Thyroid gland (tissue), 4 donors: ENCODE data around the gene NUDT22. TPM values are rescaled to one million over a fixed set of nuclear protein-coding genes. Genes with fewer than 3 reads are reported as not detected.

Source experiments
- DNase-seq, 2 donors: peaks; one replicate each; pipeline ENCODE4 v3.0.0-alpha.2; 2019
- H3K27ac ChIP-seq, 3 donors: fragments of 200-600 bp; sonication (generic); 1 replicate in 2 of 3; 2 replicates in 1 of 3; pipeline ENCODE4 v1.5.1; 2016 to 2019; ENCODE audit warnings: mild to moderate bottlenecking in 1 of 3, moderate library complexity in 1 of 3
- H3K27me3 ChIP-seq: fragments of 200-600 bp; sonication (generic); one replicate; pipeline ENCODE4 v1.5.1; 2019
- H3K36me3 ChIP-seq, 2 donors: fragments of 200-600 bp; sonication (generic); one replicate each; pipeline ENCODE4 v1.5.1; 2016 to 2019
- H3K4me1 ChIP-seq, 2 donors: fragments of 200-600 bp; sonication (generic); one replicate each; pipeline ENCODE4 v1.5.1; 2017 to 2019
- H3K4me3 ChIP-seq, 3 donors: fragments of 200-600 bp; sonication (generic); replicated peaks in 1 of 3; 1 replicate in 2 of 3; 2 replicates in 1 of 3; pipeline ENCODE4 v1.5.1; 2016; ENCODE audit warnings: mild to moderate bottlenecking in 1 of 3
- H3K9me3 ChIP-seq: fragments of 200-600 bp; sonication (generic); one replicate; pipeline ENCODE4 v1.5.1; 2017
- POLR2A ChIP-seq, 2 donors: fragments of 450-650 bp; IDR thresholded peaks; one replicate each; pipeline ENCODE4 v1.6.1; 2017; ENCODE audit warnings: antibody characterized with exemption in 2 of 2, mild to moderate bottlenecking in 2 of 2, moderate library complexity in 1 of 2
- WGBS, 2 donors: methylation state at CpG; one replicate each; pipeline ENCODE4 v1.1.5; 2017; 5-methylcytosine and 5-hydroxymethylcytosine counted together
- intact Hi-C: fragments of 100-400 bp; cut with DNase I; formaldehyde crosslinking; loops from one replicate; pipeline ENCODE4 v1.15.1; 2023
- total RNA-seq, 4 donors: library from RNA; depleted of rRNA; stranded (reverse); fragments of >200 nt; gene quantifications; one replicate each; pipeline ENCODE4 v1.2.3, GENCODE V29; 2016
- TF ChIP-seq, protein P1 (sequence below), 6 experiments: fragments of 200-600 bp in 3 of 6; fragments of 450-650 bp in 3 of 6; sonication (generic) in 3 of 6; IDR thresholded peaks; one replicate each; pipeline ENCODE4 v1.5.1; 2016 to 2019; ENCODE audit warnings: antibody characterized with exemption in 6 of 6, mild to moderate bottlenecking in 2 of 6, inconsistent platforms in 1 of 6, moderate library complexity in 1 of 6

NUDT22 gene
- total RNA-seq, 4 donors from 2014 or later, result 65.6 to 109 (median 94.4) TPM

DNA sequence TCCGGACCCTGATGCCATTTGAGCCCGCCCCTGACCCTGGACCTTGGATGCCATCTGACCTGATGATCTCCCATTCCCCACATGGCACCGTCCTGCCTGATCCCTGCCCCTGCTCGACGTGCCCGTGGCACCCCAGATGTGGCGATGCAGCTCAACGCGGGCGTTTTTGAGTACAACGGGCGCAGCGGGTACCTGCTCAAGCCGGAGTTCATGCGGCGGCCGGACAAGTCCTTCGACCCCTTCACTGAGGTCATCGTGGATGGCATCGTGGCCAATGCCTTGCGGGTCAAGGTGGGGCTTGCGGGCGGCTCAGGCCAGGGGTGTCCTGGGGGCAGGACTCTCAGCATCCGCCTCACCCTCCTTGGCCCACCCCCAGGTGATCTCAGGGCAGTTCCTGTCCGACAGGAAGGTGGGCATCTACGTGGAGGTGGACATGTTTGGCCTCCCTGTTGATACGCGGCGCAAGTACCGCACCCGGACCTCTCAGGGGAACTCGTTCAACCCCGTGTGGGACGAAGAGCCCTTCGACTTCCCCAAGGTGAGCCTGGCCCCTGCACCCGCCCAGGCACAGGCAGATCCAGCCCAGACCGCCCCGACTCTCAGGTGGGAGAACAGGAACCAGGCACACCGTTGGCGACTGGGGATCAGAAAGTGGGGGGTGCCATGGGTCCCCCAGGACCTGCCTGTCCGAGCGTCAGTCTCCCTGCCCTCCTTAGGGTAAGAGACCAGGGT lies 36.4 kb downstream of the NUDT22 start:
- no peaks in the 10 kb centered on the region for H3K9me3 ChIP-seq
- TF ChIP-seq POLR2A (IDR thresholded peaks at IDR 0.05), result no peak
- H3K4me3 ChIP-seq, result no peak overlapping the region
- no peak overlapping the region for H3K27ac ChIP-seq
- DNase-seq, result no peak
- peaks cover 2 to 7% of the 10 kb centered on the region in 2 donors for H3K4me1 ChIP-seq
- peaks cover 27 to 28% of the 10 kb centered on the region in 2 donors for H3K36me3 ChIP-seq
- WGBS, 2 donors, result 96 to 97% methylated on average over 20 to 40 of the region's 42 CpGs
- intact Hi-C loops, result no loop called here
- no peaks in the 10 kb centered on the region for H3K27me3 ChIP-seq

DNA sequence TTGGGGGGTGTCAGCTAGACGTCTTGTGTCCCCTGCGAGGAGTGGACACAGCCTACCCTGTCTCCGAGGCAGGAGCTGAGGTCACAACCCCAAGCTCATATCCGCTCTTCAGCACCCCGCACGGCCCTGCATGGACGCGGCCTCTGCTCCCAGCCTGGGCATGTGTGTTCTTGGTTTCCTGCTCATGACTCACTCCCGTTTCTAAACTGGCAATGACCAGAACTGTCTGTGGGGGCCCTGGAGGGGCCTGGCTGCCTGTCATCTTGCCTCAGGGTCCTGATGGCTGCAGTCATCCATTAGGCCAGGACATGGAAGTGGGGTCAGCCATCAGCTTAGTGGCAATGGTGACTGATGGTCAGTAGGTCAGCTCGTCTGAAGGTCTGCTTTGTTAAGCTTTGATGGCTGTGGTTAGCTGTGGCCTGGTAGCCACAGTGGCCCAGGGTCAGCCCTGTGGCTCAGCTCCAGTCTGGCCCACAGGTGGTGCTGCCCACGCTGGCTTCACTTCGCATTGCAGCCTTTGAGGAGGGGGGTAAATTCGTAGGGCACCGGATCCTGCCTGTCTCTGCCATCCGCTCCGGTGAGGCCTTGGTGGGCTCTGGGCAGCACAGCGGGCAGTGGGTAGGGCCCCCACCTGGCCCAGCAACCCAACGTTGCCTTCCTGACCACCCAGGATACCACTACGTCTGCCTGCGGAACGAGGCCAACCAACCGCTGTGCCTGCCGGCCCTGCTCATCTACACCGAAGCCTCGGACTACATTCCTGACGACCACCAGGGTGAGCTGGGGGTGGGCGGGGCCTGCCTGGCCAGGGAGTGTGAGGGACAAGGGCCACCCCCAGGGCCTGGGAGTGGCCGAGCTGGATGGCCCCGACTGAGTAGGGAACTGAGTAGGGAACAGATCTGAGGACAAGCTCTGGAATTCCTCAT lies 37.2 kb downstream of the NUDT22 start:
- DNase-seq, result no peak
- H3K4me1 ChIP-seq, result peaks cover 11 to 15% of the 10 kb centered on the region in 2 donors
- H3K36me3 ChIP-seq, result peaks cover 26% of the 10 kb centered on the region in 2 donors
- no peaks in the 10 kb centered on the region for H3K27me3 ChIP-seq
- WGBS, 2 donors, result 76 to 89% methylated on average over 17 to 19 of the region's 29 CpGs
- no peak for TF ChIP-seq POLR2A (IDR thresholded peaks at IDR 0.05)
- no peaks in the 10 kb centered on the region for H3K9me3 ChIP-seq
- no peak overlapping the region for H3K27ac ChIP-seq
- H3K4me3 ChIP-seq, result no peak overlapping the region
- intact Hi-C loops, result no loop called here

DNA sequence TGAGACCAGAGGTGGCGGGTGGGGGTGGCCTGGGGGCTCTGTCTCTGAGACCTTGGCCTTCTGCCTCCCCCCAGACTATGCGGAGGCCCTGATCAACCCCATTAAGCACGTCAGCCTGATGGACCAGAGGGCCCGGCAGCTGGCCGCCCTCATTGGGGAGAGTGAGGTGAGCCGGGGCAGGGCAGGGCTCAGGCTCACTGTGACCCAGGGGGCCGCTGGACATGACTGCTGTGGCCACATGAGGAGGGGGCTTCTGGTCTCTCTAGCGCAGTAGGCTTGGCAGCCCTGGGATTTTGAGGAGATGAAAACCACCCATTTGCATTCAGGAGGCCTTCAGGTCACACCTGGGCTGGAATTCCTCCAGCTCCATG lies 37.9 kb downstream of the NUDT22 start:
- H3K9me3 ChIP-seq, result no peaks in the 10 kb centered on the region
- no peak for DNase-seq
- WGBS, 2 donors, result 98 to 100% methylated on average over 1 to 7 of the region's 8 CpGs
- no peak overlapping the region for H3K4me3 ChIP-seq
- peaks cover 20% of the 10 kb centered on the region in 2 donors for H3K36me3 ChIP-seq
- peaks cover 17 to 22% of the 10 kb centered on the region in 2 donors for H3K4me1 ChIP-seq
- no peaks in the 10 kb centered on the region for H3K27me3 ChIP-seq
- intact Hi-C loops, result no loop called here
- TF ChIP-seq POLR2A (IDR thresholded peaks at IDR 0.05), result no peak
- TF ChIP-seq, protein P1, sequence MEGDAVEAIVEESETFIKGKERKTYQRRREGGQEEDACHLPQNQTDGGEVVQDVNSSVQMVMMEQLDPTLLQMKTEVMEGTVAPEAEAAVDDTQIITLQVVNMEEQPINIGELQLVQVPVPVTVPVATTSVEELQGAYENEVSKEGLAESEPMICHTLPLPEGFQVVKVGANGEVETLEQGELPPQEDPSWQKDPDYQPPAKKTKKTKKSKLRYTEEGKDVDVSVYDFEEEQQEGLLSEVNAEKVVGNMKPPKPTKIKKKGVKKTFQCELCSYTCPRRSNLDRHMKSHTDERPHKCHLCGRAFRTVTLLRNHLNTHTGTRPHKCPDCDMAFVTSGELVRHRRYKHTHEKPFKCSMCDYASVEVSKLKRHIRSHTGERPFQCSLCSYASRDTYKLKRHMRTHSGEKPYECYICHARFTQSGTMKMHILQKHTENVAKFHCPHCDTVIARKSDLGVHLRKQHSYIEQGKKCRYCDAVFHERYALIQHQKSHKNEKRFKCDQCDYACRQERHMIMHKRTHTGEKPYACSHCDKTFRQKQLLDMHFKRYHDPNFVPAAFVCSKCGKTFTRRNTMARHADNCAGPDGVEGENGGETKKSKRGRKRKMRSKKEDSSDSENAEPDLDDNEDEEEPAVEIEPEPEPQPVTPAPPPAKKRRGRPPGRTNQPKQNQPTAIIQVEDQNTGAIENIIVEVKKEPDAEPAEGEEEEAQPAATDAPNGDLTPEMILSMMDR (IDR thresholded peaks at IDR 0.05), result no peak
- no peak overlapping the region for H3K27ac ChIP-seq

DNA sequence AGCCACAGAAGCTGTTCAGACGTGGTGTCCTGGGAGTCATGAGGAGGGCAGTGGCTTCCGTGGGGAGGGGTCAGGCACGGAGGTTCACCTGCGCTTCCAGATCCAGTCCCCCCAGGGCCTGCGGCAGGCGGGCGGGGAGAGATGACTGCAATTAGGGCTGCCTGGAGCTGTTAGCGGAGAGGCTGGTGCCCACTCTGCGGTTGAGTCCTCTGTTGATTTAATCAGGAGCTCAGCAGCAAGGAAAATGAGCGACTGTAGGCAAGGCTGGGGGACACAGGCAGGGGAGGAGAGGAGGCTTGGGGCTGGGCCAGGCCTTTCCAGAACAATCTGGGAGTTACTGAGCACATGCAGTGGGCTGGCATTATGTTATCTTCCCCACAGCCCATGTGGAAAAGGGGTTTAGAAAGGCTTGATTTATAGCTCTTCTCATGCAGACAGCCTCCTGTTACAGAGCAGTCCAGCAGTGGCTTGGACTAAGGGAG lies 38.3 kb downstream of the NUDT22 start:
- Histone ChIP-seq H3K36me3 (peaks cover 16% of the 10 kb centered on the region in 2 donors), H3K27me3 (no peaks in the 10 kb centered on the region), H3K9me3 (no peaks in the 10 kb centered on the region), H3K4me1 (peaks cover 18 to 26% of the 10 kb centered on the region in 2 donors), H3K4me3 (no peak overlapping the region), H3K27ac (no peak overlapping the region)
- DNase-seq, result no peak
- no peak for TF ChIP-seq POLR2A (IDR thresholded peaks at IDR 0.05)
- TF ChIP-seq, protein P1 (IDR thresholded peaks at IDR 0.05), result no peak
- 93 to 96% methylated on average over 10 of the region's 10 CpGs for WGBS, 2 donors
- intact Hi-C loops, result no loop called here

DNA sequence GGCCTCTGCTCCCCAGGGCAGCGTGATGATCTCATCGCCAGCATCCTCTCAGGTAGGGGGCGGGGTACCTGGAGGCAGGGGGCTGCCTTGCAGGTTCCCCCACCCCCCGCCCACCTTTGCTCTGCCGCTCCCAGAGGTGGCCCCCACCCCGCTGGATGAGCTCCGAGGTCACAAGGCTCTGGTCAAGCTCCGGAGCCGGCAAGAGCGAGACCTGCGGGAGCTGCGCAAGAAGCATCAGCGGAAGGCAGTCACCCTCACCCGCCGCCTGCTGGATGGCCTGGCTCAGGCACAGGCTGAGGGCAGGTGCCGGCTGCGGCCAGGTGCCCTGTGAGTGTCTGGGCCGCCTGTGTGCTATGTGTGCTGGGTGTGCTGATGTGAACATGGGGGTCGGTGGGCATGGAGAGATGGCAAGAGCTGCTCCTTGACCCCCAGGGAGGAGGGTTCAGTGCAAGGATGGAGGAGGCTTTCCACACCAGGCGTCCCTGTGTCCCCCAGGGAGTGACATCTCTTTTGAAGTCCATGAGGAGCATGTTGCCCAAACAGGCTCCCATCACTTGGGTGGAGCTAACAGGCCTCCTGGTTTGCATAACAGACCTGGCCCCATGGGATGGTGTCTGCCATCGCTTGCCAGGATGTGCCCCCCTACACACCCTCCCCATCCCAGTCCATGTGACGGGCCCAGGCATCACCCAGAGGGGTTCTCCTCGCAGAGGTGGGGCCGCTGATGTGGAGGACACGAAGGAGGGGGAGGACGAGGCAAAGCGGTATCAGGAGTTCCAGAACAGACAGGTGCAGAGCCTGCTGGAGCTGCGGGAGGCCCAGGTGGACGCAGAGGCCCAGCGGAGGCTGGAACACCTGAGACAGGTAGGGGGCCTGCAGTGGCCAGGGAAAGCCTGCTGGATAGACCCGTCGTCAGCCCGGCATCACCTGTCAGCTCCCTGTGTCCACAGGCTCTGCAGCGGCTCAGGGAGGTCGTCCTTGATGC lies 39.4 kb downstream of the NUDT22 start:
- TF ChIP-seq POLR2A (IDR thresholded peaks at IDR 0.05), result no peak
- TF ChIP-seq, protein P1 (IDR thresholded peaks at IDR 0.05), result no peak
- no peak overlapping the region for H3K4me3 ChIP-seq
- peaks cover 16% of the 10 kb centered on the region in 2 donors for H3K36me3 ChIP-seq
- H3K4me1 ChIP-seq, result peaks cover 18 to 26% of the 10 kb centered on the region in 2 donors
- no peak overlapping the region for H3K27ac ChIP-seq
- WGBS, 2 donors, result 93 to 94% methylated on average over 26 to 32 of the region's 35 CpGs
- no peak for DNase-seq
- intact Hi-C loops, result no loop called here
- H3K9me3 ChIP-seq, result no peaks in the 10 kb centered on the region
- no peaks in the 10 kb centered on the region for H3K27me3 ChIP-seq
